Mononuclear cell (primary cell): ENCODE measurements around the gene APH1B. TPM values are rescaled to one million over a fixed set of nuclear protein-coding genes. Genes with fewer than 3 reads are reported as not detected.

Experiments used
- H3K27me3 ChIP-seq: 2 replicates; pipeline ENCODE4 v1.6.0; 2011; ENCODE audit warnings: low read length, control low read depth; ENCODE audit not compliant: insufficient read depth
- H3K4me1 ChIP-seq: 2 replicates; pipeline ENCODE4 v1.5.1; 2011; ENCODE audit warnings: mild to moderate bottlenecking, low read length, control low read depth; ENCODE audit not compliant: insufficient read depth
- H3K4me3 ChIP-seq: 2 replicates; pipeline ENCODE4 v1.5.1; 2011; ENCODE audit warnings: mild to moderate bottlenecking, low read length, moderate library complexity
- H3K9me3 ChIP-seq: 2 replicates; pipeline ENCODE4 v1.5.1; 2011; ENCODE audit warnings: low read depth, mild to moderate bottlenecking, control low read depth, low read length
- total RNA-seq: library from RNA; depleted of rRNA; stranded (reverse); fragments of >200 nt; gene quantifications from one replicate; pipeline ENCODE4 v1.2.3, GENCODE V29; 2012

Gene APH1B
- total RNA-seq, 1 donor, result 13.0 TPM

DNA sequence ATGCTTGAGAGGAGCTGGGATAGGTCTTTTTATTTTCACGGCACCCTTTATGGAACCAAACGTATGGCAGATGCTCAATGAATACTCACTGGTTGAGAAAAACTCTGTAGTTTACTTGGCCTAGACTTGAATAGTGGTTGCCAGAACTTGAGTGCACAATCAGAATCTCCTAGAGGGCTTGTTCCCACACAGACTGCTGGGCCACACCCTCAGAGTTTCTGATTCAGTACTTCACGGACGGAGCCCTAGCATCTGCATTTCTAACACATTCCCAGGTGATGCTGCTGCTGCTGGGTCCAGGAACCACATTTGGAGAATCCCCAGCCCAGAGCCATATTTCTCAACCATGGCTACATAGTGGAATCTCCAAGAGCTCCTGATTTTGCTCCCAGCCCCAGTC is 79.7 kb downstream of the APH1B start:
- H3K27me3 ChIP-seq, result no peaks in the 10 kb centered on the region
- no peak overlapping the region for H3K4me3 ChIP-seq
- no peaks in the 10 kb centered on the region for H3K9me3 ChIP-seq
- H3K4me1 ChIP-seq, result no peaks in the 10 kb centered on the region

DNA sequence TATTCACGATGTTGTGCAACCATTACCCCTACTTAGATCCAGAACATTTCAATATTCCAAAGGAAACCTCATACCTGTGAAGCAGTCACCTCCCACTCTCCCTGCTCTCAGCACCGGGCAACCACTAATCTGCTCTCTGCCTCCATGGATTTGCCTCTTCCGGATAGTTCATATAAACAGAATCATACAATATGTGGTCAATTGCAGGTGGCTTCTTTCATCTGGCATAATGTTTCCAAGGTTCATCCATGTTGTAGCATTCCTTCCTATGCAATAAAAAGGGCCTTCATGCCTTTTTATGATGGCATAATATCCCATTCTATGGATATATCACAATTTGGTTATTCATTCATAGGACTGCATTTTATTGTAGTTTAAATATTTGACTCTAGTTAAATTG is 80.3 kb downstream of the APH1B start:
- Histone ChIP-seq H3K9me3 (no peaks in the 10 kb centered on the region), H3K4me3 (no peak overlapping the region), H3K27me3 (no peaks in the 10 kb centered on the region), H3K4me1 (no peaks in the 10 kb centered on the region)

DNA sequence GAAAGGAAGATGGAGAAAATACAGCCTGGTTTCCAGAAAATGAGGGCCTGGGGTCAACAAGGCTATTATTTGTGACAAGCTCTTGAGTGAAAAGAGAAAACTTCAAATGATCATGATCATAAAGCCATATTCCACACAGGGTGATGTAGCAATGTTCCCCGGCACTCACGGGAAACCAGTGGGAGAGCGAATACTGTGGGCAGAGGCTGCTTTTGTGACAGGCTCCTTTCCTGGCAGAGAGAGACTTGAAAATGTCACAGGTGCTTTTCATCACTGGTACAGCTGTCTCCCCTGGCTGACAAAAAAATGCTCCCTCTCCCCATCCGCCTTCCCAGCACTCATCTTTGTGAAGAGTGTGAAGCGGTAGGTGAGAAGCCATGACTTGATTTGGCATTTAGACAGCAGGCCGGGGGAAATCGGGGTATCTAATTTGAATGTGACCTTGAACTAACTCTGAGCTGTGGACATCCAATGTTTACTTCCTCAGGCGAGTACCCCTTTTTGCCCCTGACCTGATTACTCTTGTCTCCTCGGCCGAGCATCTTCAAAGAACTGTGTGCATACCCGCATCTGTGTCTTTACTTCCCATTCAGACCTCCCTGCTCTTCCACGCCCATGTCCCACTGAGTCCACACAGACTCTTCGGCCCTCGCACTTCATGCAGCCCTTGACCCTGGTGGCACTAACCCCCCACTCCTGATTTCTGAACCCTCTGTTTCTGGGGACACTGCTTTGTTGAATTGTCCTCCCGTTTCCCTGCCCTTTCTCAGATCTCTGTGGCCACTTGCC is 81.0 kb downstream of the APH1B start:
- Histone ChIP-seq H3K27me3 (no peaks in the 10 kb centered on the region), H3K4me3 (no peak overlapping the region), H3K9me3 (no peaks in the 10 kb centered on the region), H3K4me1 (no peaks in the 10 kb centered on the region)

Other genes with a start within 250 kb of the APH1B start
- 23.8 TPM for gene TPM1, start 234.9 kb upstream of the APH1B start, total RNA-seq
- 37.7 TPM for gene LACTB, start 155.7 kb upstream of the APH1B start, total RNA-seq
- 35.6 TPM for gene RPS27L, start 120.1 kb upstream of the APH1B start, total RNA-seq
- 163 TPM for gene RAB8B, start 88.0 kb upstream of the APH1B start, total RNA-seq
- gene CA12, start 104.2 kb downstream of the APH1B start, total RNA-seq, result not detected
- gene USP3, start 227.0 kb downstream of the APH1B start, total RNA-seq, result 408 TPM